AG09319 (cell line): ENCODE results near the gene NLRC4.

ENCODE experiments used
- DNase-seq: peaks from one replicate; pipeline ENCODE4 v3.0.0-alpha.2; 2010; ENCODE audit warnings: low read depth; ENCODE audit errors: extremely low read depth
- TF ChIP-seq, protein P1 (sequence below): IDR thresholded peaks from 2 replicates; pipeline ENCODE4 v1.5.1; 2011; ENCODE audit warnings: low read depth, mild to moderate bottlenecking, inconsistent platforms, low read length, moderate library complexity

Gene NLRC4

DNA sequence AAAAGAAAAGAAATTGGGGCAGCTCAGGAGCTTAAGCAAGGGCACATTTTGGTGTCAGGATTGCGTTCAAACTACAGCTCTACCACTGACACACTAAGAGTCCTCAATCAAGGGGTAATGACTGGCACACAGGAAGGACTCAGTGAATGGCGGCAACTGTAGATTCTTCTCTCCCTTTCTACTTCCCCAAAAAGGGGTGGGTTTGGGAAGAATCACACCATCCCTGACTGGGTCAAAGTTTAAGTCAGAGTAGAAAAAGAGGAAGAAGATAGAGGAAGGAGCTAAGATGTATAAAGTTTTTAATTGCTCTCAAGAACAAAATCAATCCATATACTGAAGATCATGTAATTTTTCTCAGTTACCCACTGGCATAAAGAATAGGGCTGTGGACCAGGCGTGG is 2.6 kb downstream of the NLRC4 start:
- TF ChIP-seq, protein P1, sequence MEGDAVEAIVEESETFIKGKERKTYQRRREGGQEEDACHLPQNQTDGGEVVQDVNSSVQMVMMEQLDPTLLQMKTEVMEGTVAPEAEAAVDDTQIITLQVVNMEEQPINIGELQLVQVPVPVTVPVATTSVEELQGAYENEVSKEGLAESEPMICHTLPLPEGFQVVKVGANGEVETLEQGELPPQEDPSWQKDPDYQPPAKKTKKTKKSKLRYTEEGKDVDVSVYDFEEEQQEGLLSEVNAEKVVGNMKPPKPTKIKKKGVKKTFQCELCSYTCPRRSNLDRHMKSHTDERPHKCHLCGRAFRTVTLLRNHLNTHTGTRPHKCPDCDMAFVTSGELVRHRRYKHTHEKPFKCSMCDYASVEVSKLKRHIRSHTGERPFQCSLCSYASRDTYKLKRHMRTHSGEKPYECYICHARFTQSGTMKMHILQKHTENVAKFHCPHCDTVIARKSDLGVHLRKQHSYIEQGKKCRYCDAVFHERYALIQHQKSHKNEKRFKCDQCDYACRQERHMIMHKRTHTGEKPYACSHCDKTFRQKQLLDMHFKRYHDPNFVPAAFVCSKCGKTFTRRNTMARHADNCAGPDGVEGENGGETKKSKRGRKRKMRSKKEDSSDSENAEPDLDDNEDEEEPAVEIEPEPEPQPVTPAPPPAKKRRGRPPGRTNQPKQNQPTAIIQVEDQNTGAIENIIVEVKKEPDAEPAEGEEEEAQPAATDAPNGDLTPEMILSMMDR, result no peak
- no peak for DNase-seq

DNA sequence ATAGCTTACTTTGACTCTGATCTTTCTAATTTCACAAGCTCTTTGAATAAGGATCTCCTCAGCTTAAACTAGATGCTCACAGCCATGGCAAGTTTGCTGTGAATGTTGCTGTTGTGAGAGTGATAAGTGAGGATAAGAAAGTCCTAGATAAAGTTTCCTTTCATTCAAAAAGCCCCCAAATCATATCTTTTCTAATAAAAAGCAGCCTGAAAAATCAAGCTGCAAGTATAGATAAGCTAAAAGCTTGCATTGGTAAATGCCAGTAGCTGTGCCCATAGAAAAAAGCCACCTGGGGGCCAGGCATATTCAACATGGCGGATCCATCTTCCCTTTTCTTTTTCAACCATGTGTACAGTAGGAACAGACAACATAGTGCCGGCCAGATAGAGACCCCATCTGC is 4.3 kb downstream of the NLRC4 start:
- DNase-seq, result no peak
- TF ChIP-seq, protein P1, result no peak

DNA sequence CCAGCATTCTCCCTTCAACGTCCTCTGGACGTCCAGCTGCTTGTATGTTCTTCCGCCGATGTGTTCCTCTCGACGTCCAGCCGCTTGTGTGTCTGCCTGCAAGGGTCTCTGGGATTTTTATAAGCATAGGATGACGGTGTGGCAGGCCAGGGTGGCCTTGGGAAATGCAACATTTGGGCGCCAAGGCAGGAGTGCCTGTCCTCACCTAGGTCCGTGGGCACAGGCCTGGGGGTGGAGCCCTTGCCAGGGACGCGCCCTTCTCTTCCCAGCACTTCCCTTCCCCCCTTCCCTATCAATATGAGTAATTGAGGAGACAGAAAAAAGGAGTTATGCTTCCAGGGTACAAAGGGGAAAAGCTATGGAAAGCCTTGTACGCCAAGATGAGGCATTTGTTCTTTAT is 6.4 kb downstream of the NLRC4 start:
- DNase-seq, result no peak
- TF ChIP-seq, protein P1, result no peak

DNA sequence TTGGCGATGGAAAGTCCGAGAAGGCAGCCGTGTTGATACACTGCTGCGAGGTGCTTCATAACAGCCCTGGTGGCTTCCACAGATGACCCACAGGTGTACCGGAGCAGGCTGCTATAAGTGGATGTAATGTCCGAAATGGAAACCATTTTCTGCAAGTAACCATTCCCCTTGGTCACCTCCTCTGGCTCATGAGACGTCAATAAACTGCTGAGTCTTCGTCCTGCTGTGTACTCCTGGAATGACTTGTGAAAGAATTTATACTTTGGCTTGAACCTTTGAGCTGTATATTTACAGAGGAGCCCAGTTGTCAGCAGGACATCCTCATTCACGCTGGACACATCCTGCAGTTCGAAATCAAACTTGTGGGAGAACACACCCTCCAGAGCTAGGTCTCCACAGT is 14.4 kb downstream of the NLRC4 start:
- TF ChIP-seq, protein P1, result no peak

DNA sequence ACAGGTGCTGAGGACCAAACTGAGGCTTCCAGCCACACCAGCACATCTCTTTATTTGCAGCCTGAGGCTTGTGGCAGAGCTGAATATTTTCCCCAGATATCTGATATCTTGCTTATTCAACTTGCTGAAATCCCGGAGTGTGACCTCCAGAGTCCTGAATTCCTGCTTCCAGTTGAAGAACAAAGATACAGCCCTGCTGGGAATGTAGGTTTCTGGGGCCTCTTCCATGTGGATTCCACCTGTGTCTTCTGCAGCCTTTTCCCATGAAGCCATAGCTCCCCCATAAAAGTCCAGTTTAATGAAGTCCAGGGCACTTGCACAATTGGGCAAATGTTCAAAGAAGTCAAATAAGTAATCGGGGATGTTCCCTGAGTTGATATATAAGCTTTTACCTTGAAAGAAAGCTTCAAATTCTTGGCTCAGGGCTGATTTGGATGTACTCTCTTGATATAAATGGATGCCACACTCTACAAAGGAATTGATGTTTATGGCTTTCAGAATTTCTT is 14.9 kb downstream of the NLRC4 start:
- TF ChIP-seq, protein P1, result no peak
- DNase-seq, result no peak

More for the DNA sequence above, 14.4 kb downstream of the NLRC4 start:
- DNase-seq, result no peak

DNA sequence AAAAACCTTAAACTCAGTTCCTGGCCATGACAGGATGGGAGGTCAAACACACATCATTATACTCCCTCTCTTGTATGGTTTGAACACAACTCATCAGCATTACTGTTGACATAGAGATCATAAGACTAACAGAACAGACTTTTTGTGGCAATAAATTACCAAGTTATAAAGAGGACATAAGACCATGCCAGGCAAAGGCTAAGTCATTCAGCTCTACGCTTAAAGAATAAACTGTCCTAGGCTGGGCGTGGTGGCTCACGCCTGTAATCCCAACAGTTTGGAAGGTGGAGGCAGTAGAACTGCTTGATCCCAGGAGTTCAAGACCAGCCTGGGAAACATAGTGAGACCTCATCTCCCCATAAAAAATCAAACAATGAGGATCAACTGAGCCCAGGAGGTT is 16.4 kb downstream of the NLRC4 start:
- TF ChIP-seq, protein P1, result no peak
- DNase-seq, result no peak

DNA sequence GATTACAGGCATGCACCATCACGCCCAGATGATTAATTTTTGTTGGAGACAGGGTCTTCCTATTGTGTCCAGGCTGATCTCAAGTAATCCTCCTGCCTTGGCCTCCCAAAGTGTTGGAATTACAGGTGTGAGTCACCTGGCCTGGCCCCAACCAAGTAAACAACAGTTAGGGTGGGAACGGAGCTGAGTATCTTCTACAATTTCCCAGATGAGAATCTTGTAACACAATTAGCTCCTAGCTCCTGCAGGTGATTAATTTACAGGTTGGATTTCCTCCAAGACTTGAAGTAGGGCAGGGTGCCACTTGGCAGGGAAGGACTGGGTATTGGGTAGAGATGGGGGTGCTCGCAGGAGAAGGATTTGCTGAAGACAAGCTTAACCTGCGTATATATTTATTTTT is 17.8 kb downstream of the NLRC4 start:
- TF ChIP-seq, protein P1, result no peak
- no peak for DNase-seq
